ENCODE results near the gene AQP6.

The AQP6 gene

GRCh38 chr12:49952391-49953055 lies 20.2 kb upstream of the AQP6 start:
- no peak for TF ChIP-seq MAX (IDR thresholded peaks at IDR 0.05; ENCODE audit: low read depth, low read length)
- no peak for TF ChIP-seq MYC (IDR thresholded peaks at IDR 0.05; ENCODE audit: low read depth, low read length)
- TF ChIP-seq, protein P1, sequence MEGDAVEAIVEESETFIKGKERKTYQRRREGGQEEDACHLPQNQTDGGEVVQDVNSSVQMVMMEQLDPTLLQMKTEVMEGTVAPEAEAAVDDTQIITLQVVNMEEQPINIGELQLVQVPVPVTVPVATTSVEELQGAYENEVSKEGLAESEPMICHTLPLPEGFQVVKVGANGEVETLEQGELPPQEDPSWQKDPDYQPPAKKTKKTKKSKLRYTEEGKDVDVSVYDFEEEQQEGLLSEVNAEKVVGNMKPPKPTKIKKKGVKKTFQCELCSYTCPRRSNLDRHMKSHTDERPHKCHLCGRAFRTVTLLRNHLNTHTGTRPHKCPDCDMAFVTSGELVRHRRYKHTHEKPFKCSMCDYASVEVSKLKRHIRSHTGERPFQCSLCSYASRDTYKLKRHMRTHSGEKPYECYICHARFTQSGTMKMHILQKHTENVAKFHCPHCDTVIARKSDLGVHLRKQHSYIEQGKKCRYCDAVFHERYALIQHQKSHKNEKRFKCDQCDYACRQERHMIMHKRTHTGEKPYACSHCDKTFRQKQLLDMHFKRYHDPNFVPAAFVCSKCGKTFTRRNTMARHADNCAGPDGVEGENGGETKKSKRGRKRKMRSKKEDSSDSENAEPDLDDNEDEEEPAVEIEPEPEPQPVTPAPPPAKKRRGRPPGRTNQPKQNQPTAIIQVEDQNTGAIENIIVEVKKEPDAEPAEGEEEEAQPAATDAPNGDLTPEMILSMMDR (IDR thresholded peaks at IDR 0.05; ENCODE audit: low read depth, low read length): no peak
- TF ChIP-seq POLR2A (IDR thresholded peaks at IDR 0.05; ENCODE audit: extremely low read depth, insufficient read length): no peak

DNA sequence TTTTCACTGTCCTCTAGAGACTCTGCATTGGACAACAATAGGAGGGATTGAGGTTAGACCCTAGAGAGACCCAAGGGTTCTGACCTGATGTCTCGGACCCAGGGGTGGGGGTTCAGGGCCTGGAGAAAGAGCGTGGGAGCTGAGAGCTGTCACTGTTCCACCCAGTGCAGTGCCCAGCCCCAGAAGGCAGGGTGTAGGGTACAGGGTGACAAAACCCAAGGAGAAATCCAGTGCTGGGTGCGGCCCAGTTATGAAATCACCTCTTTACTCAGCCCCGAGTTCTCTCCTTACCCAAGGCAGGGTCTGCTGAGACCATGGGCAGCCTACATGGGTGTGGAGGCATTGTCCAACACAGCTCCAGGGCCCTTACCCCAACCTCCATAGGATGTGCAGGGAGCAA lies 19.6 kb upstream of the AQP6 start:
- TF ChIP-seq POLR2A (IDR thresholded peaks at IDR 0.05; ENCODE audit: extremely low read depth, insufficient read length) (no peak), MYC (IDR thresholded peaks at IDR 0.05; ENCODE audit: low read depth, low read length) (no peak), MAX (IDR thresholded peaks at IDR 0.05; ENCODE audit: low read depth, low read length) (no peak)
- TF ChIP-seq, protein P1 (IDR thresholded peaks at IDR 0.05; ENCODE audit: low read depth, low read length): no peak
- DNase-seq (ENCODE audit: low read depth): no peak
- no peak overlapping the region for H3K4me3 ChIP-seq (ENCODE audit: low read depth, low read length)

More at GRCh38 chr12:49952391-49953055, 20.2 kb upstream of the AQP6 start:
- DNase-seq (ENCODE audit: low read depth): peak; percentile 62
- H3K4me3 ChIP-seq (ENCODE audit: low read depth, low read length): no peak overlapping the region

- no peak overlapping the region for H3K4me3 ChIP-seq (ENCODE audit: low read depth, low read length)
- TF ChIP-seq, protein P1 (IDR thresholded peaks at IDR 0.05; ENCODE audit: low read depth, low read length): no peak
- TF ChIP-seq MAX (IDR thresholded peaks at IDR 0.05; ENCODE audit: low read depth, low read length) (no peak), POLR2A (IDR thresholded peaks at IDR 0.05; ENCODE audit: extremely low read depth, insufficient read length) (no peak), MYC (IDR thresholded peaks at IDR 0.05; ENCODE audit: low read depth, low read length) (no peak)
- DNase-seq (ENCODE audit: low read depth): no peak
Measured at GRCh38 chr12:49953961-49954846, 18.5 kb upstream of the AQP6 start.

DNA sequence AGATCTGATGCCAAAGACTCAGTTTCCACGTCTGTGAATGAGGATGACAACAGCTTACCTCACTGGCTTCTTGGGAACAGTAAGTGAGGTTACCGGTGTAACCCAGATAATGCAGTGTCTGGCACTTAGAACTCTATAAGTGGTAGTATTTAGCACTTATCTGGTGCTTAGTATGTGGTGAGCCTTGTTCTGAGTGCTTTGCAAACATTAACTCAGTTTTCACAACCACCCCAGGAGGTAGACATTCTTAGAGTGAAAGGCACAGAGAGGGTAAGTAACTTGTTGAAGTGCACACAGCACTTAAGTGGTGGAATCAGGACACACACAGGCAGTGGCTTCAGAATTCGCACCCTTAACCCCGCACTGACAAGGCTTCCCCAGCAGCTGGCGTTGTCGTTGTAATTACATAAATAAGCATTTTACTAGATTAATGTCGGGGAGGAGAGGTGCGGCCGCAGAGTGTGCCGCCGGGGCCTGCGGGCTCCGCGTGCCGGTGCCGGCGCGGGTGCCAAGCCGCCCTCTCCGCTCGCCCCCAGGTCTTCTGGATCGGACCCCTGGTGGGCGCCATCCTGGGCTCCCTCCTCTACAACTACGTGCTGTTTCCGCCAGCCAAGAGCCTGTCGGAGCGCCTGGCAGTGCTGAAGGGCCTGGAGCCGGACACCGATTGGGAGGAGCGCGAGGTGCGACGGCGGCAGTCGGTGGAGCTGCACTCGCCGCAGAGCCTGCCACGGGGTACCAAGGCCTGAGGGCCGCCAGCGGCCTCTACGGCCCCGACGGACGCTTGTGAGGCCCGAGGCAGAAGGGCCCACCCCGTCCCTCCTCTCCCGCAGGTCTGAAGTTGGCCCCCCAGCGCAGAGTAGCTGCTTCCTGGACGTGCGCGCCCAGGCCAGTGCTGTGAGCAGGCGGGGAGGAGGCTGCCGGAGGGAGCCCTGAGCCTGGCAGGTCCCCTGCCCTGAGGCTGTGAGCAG lies 17.6 kb upstream of the AQP6 start:
- H3K4me3 ChIP-seq (ENCODE audit: low read depth, low read length): no peak overlapping the region
- TF ChIP-seq MYC (IDR thresholded peaks at IDR 0.05; ENCODE audit: low read depth, low read length): no peak
- no peak for TF ChIP-seq POLR2A (IDR thresholded peaks at IDR 0.05; ENCODE audit: extremely low read depth, insufficient read length)
- TF ChIP-seq MAX (IDR thresholded peaks at IDR 0.05; ENCODE audit: low read depth, low read length): no peak
- TF ChIP-seq, protein P1 (IDR thresholded peaks at IDR 0.05; ENCODE audit: low read depth, low read length): no peak

More for the DNA sequence above, 17.6 kb upstream of the AQP6 start:
- DNase-seq (ENCODE audit: low read depth): no peak

All from NB4 (cell line).